VCaP (cell line): Measurements from ENCODE around the gene KCTD3.

Experiments used
- H3K27ac ChIP-seq: fragments of 450-650 bp; 2 replicates; pipeline ENCODE4 v1.5.1; 2017
- TF ChIP-seq, protein P1 (sequence below): fragments of 450-650 bp; conservative IDR thresholded peaks from 2 replicates; pipeline ENCODE4 v1.5.1; 2017; ENCODE audit warnings: mild to moderate bottlenecking, moderate library complexity

Gene KCTD3

GRCh38 chr1:215631040-215631439 is 63.9 kb downstream of the KCTD3 start:
- TF ChIP-seq, protein P1, sequence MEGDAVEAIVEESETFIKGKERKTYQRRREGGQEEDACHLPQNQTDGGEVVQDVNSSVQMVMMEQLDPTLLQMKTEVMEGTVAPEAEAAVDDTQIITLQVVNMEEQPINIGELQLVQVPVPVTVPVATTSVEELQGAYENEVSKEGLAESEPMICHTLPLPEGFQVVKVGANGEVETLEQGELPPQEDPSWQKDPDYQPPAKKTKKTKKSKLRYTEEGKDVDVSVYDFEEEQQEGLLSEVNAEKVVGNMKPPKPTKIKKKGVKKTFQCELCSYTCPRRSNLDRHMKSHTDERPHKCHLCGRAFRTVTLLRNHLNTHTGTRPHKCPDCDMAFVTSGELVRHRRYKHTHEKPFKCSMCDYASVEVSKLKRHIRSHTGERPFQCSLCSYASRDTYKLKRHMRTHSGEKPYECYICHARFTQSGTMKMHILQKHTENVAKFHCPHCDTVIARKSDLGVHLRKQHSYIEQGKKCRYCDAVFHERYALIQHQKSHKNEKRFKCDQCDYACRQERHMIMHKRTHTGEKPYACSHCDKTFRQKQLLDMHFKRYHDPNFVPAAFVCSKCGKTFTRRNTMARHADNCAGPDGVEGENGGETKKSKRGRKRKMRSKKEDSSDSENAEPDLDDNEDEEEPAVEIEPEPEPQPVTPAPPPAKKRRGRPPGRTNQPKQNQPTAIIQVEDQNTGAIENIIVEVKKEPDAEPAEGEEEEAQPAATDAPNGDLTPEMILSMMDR: no peak
- H3K27ac ChIP-seq: no peak overlapping the region

DNA sequence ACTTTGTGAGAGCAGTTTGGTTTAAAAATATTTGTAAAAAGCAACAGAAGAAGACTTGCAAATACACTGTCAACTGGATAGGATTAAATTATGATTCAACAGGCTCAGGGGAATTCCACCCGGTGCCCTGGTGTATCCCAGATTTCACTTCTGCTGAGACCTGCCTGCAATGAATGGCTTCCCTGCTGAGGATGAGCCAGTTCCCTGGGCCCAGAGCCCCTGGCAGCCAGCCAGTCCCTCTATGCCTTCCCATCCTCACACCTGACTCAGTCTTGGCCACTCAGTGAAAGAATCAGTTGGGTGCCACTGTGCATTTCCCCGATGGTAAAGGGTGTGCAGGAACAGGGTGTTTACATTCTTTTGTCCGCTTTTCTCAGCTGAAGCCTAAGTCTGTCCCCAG is 64.4 kb downstream of the KCTD3 start:
- no peak overlapping the region for H3K27ac ChIP-seq
- TF ChIP-seq, protein P1: no peak

DNA sequence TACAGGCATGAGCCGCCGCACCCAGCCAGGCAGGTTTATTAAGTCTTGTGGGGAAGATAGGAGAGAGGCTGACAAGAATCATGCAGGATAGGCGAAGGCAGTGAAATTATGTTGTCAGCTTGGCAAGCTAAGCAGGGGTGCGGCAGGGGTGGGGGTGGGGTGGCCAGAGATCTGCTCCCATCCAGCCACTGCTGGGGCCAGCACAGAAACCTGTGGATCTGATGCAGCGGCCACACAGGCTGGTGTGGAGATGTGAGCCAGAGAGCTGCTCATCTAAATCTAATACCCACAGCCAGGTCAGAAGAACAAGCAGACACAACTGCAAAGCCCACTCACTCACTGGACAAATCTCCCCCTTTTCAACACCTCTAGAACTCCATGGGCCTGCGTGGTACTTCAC is 68.7 kb downstream of the KCTD3 start:
- H3K27ac ChIP-seq: no peak overlapping the region
- TF ChIP-seq, protein P1: no peak

DNA sequence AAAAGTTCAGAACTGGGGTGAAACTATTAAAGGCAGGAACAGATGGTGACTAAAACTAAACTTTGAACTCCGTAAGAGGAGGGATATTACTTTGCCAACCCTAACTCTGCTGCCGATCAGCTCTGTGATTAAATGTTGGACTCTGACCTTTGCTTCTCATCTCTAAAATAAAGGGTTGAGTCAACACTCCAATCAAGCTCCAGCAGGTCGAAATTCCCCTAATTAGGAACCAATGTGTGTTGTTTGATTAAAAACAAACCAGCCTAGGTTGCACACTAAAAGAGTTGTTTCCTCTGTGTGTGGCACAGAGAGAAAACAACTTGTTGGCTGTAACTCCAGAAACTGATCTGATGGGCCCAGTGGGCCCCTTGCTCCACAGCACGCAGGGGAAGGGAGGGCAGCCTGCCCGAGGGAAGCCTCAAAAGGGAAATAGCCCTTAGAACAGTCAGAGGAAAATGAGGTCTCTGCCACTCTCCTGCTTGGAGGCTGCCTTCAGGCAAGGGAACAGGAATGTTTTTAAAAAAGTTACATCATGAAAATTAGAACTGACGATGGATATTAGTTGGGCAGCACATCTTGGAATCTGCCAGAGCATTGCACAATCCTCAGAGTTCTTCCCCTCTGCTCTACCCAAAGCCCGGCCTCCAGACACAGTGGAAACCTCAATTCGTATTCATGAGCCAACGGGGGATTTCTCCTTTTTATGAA is 69.3 kb downstream of the KCTD3 start:
- TF ChIP-seq, protein P1: no peak
- H3K27ac ChIP-seq: peak overlapping the region; percentile 56

DNA sequence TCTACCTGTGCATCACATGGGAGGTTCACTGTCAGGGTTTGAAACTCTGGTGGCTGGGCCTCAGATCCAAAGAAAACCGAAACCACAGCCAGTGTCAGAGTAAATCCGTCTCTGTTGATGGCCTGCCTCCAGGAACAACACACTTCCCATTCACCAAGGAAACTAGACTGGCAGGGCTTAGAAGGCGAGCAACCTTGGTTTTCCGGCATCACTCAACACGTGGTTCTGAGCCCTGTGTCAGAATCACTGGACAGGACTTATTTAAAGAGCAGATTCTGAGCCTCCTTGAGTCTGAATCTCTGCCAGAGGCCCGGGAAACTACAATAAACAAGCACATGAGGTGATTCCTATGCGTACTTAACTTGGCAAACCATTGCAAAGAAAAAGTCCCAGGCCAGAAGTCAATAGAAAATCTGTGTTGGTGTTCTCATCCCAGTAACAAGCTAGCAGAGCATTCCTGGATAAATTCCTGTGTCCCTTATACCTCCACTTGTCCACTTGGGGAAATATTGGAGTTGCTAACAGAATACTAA is 70.0 kb downstream of the KCTD3 start:
- TF ChIP-seq, protein P1: no peak
- H3K27ac ChIP-seq: peak overlapping the region; percentile 56

DNA sequence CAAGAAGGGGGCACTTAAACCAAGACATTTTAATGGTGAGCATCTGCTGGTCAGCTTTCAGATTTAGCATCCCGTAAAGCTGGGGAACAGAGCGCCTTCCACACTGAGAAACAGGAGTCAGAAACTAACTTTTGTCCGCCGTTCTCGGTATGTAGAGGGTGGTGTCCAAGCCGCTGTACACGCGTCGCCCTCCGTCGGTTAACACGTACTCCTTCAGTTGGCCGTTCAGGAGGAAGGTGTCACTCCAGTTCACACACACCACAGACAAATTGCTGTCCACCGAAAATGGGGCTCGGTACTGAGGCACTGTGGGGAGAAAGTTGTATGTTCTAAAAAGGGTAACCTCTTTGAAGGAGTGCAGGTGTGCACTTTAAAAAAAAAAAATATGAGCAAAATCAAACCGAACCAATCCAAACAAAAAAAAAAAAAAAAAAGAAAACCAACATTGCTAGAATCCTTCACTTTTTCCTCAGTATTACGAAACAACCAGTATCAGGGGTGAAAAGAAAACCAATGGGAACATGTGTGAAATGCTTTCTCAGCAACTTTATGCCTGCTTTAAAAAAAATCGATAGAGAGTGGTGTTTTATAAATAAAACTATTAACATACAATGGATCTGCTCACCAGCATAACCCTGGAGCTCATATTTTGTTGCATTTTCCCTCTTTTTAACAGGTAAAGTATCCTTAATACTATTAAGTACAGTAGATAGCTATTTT is 73.5 kb downstream of the KCTD3 start:
- no peak overlapping the region for H3K27ac ChIP-seq
- TF ChIP-seq, protein P1: no peak

DNA sequence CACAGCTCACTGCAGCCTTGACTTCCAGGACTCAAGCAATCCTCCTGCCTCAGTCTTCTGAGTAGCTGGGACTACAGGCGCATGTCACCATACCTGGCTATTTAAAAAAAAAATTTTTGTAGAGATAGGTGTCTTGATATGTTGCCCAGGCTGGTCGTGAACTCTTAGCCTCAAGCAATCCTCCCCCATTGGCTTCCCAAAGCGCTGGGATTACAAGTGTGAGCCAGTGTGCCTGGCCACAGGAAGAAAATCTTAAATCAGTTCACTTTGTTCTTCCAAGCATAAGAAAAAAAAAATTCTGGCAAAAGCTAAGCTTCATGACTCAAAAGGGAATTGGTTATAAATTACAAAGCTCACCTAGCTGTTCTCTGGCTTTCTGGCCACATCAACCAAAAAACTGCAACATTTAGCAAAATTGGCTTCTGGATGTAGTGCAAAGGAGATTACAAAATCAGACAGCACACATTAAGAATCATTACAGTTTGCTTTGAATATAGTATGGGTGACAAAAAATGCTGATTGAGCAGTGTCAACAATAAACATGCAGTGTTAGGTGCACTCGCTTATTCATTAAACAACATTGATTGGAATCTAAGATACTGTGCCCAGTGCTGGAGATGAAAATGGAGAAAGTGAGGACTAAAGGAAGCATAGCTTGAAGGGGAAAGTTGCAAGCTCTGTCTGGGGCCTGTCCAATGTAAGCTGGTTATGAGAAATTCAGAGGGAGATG is 76.7 kb downstream of the KCTD3 start:
- TF ChIP-seq, protein P1: no peak
- H3K27ac ChIP-seq: no peak overlapping the region
